Upper lobe of left lung (tissue), 4 donors: ENCODE data around the gene ZXDC.

Experiments used
- CTCF ChIP-seq, 6 experiments: fragments of 450-650 bp in 4 of 6; fragments of 200-600 bp in 2 of 6; sonication (generic) in 2 of 6; IDR thresholded peaks; one replicate each; pipeline ENCODE4 v1.5.1; 2016 to 2019; ENCODE audit warnings: antibody characterized with exemption in 6 of 6
- POLR2A ChIP-seq, 4 donors: fragments of 450-650 bp; IDR thresholded peaks; one replicate each; pipeline ENCODE4 v1.5.1; 2016 to 2017; ENCODE audit warnings: antibody characterized with exemption in 4 of 4, mild to moderate bottlenecking in 2 of 4

GRCh38 chr3:126524429-126524988, 48.8 kb upstream of the ZXDC start:
- TF ChIP-seq CTCF (IDR thresholded peaks at IDR 0.05) (no peak), POLR2A (IDR thresholded peaks at IDR 0.05) (no peak)
